Type B pancreatic cell (in vitro differentiated cells): ENCODE results near the gene SUB1. TPM values are rescaled to one million over a fixed set of nuclear protein-coding genes. Genes with fewer than 3 reads are reported as not detected.
"Not testable (repeated sequence)": the region's sequence is repeated elsewhere in the genome, so short reads cannot be mapped to it uniquely, and the experiment has no call there.

Experiments used
- DNase-seq: peaks from one replicate; pipeline ENCODE4 v3.0.0; 2021; ENCODE audit warnings: mixed read lengths; ENCODE audit not compliant: unreplicated experiment; ENCODE audit errors: extremely low spot score
- H3K27ac Mint-ChIP-seq: 2 replicates; pipeline ENCODE4 v1.8.0; 2021; ENCODE audit warnings: mild to moderate bottlenecking, mixed read lengths
- H3K27me3 Mint-ChIP-seq: 2 replicates; pipeline ENCODE4 v1.8.0; 2021; ENCODE audit warnings: mixed read lengths
- H3K36me3 Mint-ChIP-seq: 2 replicates; pipeline ENCODE4 v1.8.0; 2021; ENCODE audit warnings: mixed read lengths
- H3K4me1 Mint-ChIP-seq: one replicate; pipeline ENCODE4 v1.8.0; 2021; ENCODE audit warnings: mixed read lengths; ENCODE audit not compliant: unreplicated experiment
- H3K4me3 Mint-ChIP-seq: 2 replicates; pipeline ENCODE4 v1.8.0; 2021; ENCODE audit warnings: mild to moderate bottlenecking, mixed read lengths
- H3K9me3 Mint-ChIP-seq: 2 replicates; pipeline ENCODE4 v1.8.0; 2021; ENCODE audit warnings: mixed read lengths
- CTCF ChIP-seq: fragments of 200-600 bp; sonication (generic); conservative IDR thresholded peaks from 2 replicates; pipeline ENCODE4 v1.5.0; 2021; ENCODE audit warnings: antibody characterized with exemption, mild to moderate bottlenecking
- long read RNA-seq: library from polyadenylated mRNA; unstranded; transcript quantifications from one replicate; pipeline ENCODE4 v2.0.0, GENCODE V29; 2020
- total RNA-seq: library from RNA; stranded (reverse); gene quantifications from 2 replicates; pipeline ENCODE4 v1.2.1, GENCODE V29; 2021; ENCODE audit warnings: low replicate concordance

SUB1 gene
- 176 and 208 TPM in 2 replicates for total RNA-seq
- long read RNA-seq, transcript SUB1-201 (5 exons, 3,507 nt): major isoform, 226 of 240 reads
- long read RNA-seq, partial matches to known transcripts: 2 of 240 reads
- long read RNA-seq, other reads (novel, unspliced or antisense): 12 of 240 reads

GRCh38 chr5:32585446-32586275, at the start of gene SUB1:
Gene SUB1, plus strand, starts transcription at chr5:32585557. Its CDS starts 2,956 bp downstream, at chr5:32588513.
- DNase-seq: peak; percentile 92
- peak within 1 kb of the TSS; percentile 93 for H3K4me3 Mint-ChIP-seq
- no peak for TF ChIP-seq CTCF
- H3K4me1 Mint-ChIP-seq: peaks cover 29% of the 10 kb centered on the region
- H3K9me3 Mint-ChIP-seq: no peaks in the 10 kb centered on the region
- peak within 1 kb of the TSS; percentile 88 for H3K27ac Mint-ChIP-seq
- H3K27me3 Mint-ChIP-seq: no peaks in the 10 kb centered on the region
- H3K36me3 Mint-ChIP-seq: peaks cover 10% of the 10 kb centered on the region

- no peak for DNase-seq
- H3K4me1 Mint-ChIP-seq: peaks cover 18% of the 10 kb centered on the region
- no peak overlapping the region for H3K27ac Mint-ChIP-seq
- H3K27me3 Mint-ChIP-seq: no peaks in the 10 kb centered on the region
- no peaks in the 10 kb centered on the region for H3K36me3 Mint-ChIP-seq
- no peak for TF ChIP-seq CTCF
- H3K9me3 Mint-ChIP-seq: no peaks in the 10 kb centered on the region
- no peak overlapping the region for H3K4me3 Mint-ChIP-seq
These were observed 49.1 kb upstream of the SUB1 start for GRCh38 chr5:32536246-32536645.

GRCh38 chr5:32537437-32538029, 47.8 kb upstream of the SUB1 start:
- H3K9me3 Mint-ChIP-seq, H3K27me3 Mint-ChIP-seq, H3K4me3 Mint-ChIP-seq, H3K36me3 Mint-ChIP-seq, H3K4me1 Mint-ChIP-seq, DNase-seq, H3K27ac Mint-ChIP-seq: not testable (repeated sequence)

- Mint-ChIP-seq H3K4me3 (no peak overlapping the region), H3K4me1 (peaks cover 8% of the 10 kb centered on the region), H3K36me3 (no peaks in the 10 kb centered on the region), H3K9me3 (no peaks in the 10 kb centered on the region), H3K27me3 (no peaks in the 10 kb centered on the region), H3K27ac (no peak overlapping the region)
- TF ChIP-seq CTCF: no peak
- DNase-seq: no peak
These were observed 47.3 kb upstream of the SUB1 start for GRCh38 chr5:32538031-32538547.

- H3K27ac Mint-ChIP-seq: no peak overlapping the region
- H3K36me3 Mint-ChIP-seq: no peaks in the 10 kb centered on the region
- H3K4me1 Mint-ChIP-seq: peaks cover 8% of the 10 kb centered on the region
- no peaks in the 10 kb centered on the region for H3K27me3 Mint-ChIP-seq
- DNase-seq: no peak
- TF ChIP-seq CTCF: no peak
- H3K4me3 Mint-ChIP-seq: no peak overlapping the region
- H3K9me3 Mint-ChIP-seq: no peaks in the 10 kb centered on the region
These were observed 45.1 kb upstream of the SUB1 start for GRCh38 chr5:32539981-32540845.
